BLaER1 treated with 17β-estradiol and CSF1 and Interleukin-3, amounts not matched to agents 10 nM and 100 nM (cell line): ENCODE data around the gene EFCAB12.
A peak's percentile ranks its signal among the peaks of the same experiment; 100 is the strongest.

Source experiments
- H3K27ac ChIP-seq, 11 experiments: shearing (Covaris generic); formaldehyde crosslinking; 2 replicates each; pipeline ENCODE4 v1.8.1; 2022
- H3K27me3 ChIP-seq, 11 experiments: shearing (Covaris generic); formaldehyde crosslinking; 2 replicates each; pipeline ENCODE4 v1.8.1; 2022
- H3K36me3 ChIP-seq, 11 experiments: shearing (Covaris generic); formaldehyde crosslinking; 2 replicates each; pipeline ENCODE4 v1.8.1; 2022
- H3K4me1 ChIP-seq, 10 experiments: shearing (Covaris generic); formaldehyde crosslinking; 2 replicates each; pipeline ENCODE4 v1.8.1; 2022
- H3K4me2 ChIP-seq, 11 experiments: shearing (Covaris generic); formaldehyde crosslinking; 2 replicates each; pipeline ENCODE4 v1.8.1; 2022
- H3K4me3 ChIP-seq, 10 experiments: shearing (Covaris generic); formaldehyde crosslinking; 2 replicates each; pipeline ENCODE4 v1.8.1; 2022
- H3K9ac ChIP-seq, 11 experiments: shearing (Covaris generic); formaldehyde crosslinking; 2 replicates each; pipeline ENCODE4 v1.8.1; 2022
- H3K9me3 ChIP-seq, 11 experiments: shearing (Covaris generic); formaldehyde crosslinking; replicated peaks in 1 of 11; 2 replicates each; pipeline ENCODE4 v1.8.1; 2022
- H4K20me1 ChIP-seq, 11 experiments: shearing (Covaris generic); formaldehyde crosslinking; 2 replicates each; pipeline ENCODE4 v1.8.1; 2022
- Cebpa-rat ChIP-seq, 11 experiments: shearing (Covaris generic); IDR thresholded peaks; 2 replicates each; pipeline ENCODE4 v1.8.1; 2022

The EFCAB12 gene

GRCh38 chr3:129429602-129430001 lies 1.2 kb upstream of the EFCAB12 start:
- H4K20me1 ChIP-seq = peaks cover 8 to 45% (median 21%) of the 10 kb centered on the region in 11 experiments; a peak in 19 of 22 replicates
- peaks cover 42 to 58% (median 52%) of the 10 kb centered on the region in 11 experiments for H3K36me3 ChIP-seq
- no peak overlapping the region for H3K9ac ChIP-seq
- H3K4me2 ChIP-seq = 0 out of 22 replicates have a peak overlapping the region, but pooled peaks of 1 of the 11 experiments have one; percentile 2
- peaks cover 0 to 8% (median 4%) of the 10 kb centered on the region in 11 experiments; a peak in 12 of 22 replicates for H3K9me3 ChIP-seq
- TF ChIP-seq Cebpa-rat (IDR thresholded peaks at IDR 0.05) = no peak
- H3K4me3 ChIP-seq = no peak overlapping the region
- peaks cover 0 to 16% (median 14%) of the 10 kb centered on the region in 11 experiments; a peak in 18 of 22 replicates for H3K27me3 ChIP-seq
- peaks cover 29 to 64% (median 38%) of the 10 kb centered on the region in 10 experiments for H3K4me1 ChIP-seq
- H3K27ac ChIP-seq = no peak overlapping the region

- H3K4me2 ChIP-seq = peak overlapping the region; percentile 81 to 99 (median 90)
Measured at GRCh38 chr3:129429080-129429451, 630 bp upstream of the EFCAB12 start.

GRCh38 chr3:129428007-129428375 lies 445 bp downstream of the EFCAB12 start:
- Histone ChIP-seq H3K36me3 (peaks cover 27 to 42% (median 37%) of the 10 kb centered on the region in 11 experiments), H3K4me1 (peaks cover 40 to 65% (median 50%) of the 10 kb centered on the region in 10 experiments), H3K9me3 (peaks cover 0 to 11% (median 8%) of the 10 kb centered on the region in 11 experiments; a peak in 12 of 22 replicates), H3K9ac (peak overlapping the region in 6 of 11 experiments; percentile 3 to 52 (median 36); a peak in 3 of 22 replicates), H3K4me3 (peak overlapping the region; percentile 34 to 65 (median 50)), H3K27me3 (peaks cover 0 to 16% (median 14%) of the 10 kb centered on the region in 11 experiments; a peak in 18 of 22 replicates), H4K20me1 (peaks cover 0 to 29% (median 7%) of the 10 kb centered on the region in 11 experiments; a peak in 10 of 22 replicates), H3K4me2 (peak overlapping the region; percentile 81 to 99 (median 90)), H3K27ac (no peak overlapping the region)
- TF ChIP-seq Cebpa-rat (IDR thresholded peaks at IDR 0.05) = no peak

More at GRCh38 chr3:129429080-129429451, 630 bp upstream of the EFCAB12 start:
- peaks cover 38 to 53% (median 48%) of the 10 kb centered on the region in 11 experiments for H3K36me3 ChIP-seq
- H3K9ac ChIP-seq = peak overlapping the region in 5 of 11 experiments; percentile 19 to 59 (median 49); a peak in 7 of 22 replicates
- H3K4me3 ChIP-seq = peak overlapping the region in 8 of 10 experiments; percentile 34 to 65 (median 48); a peak in 7 of 20 replicates
- H3K4me1 ChIP-seq = peaks cover 33 to 66% (median 43%) of the 10 kb centered on the region in 10 experiments
- H4K20me1 ChIP-seq = peaks cover 5 to 40% (median 16%) of the 10 kb centered on the region in 11 experiments; a peak in 16 of 22 replicates
- TF ChIP-seq Cebpa-rat (IDR thresholded peaks at IDR 0.05) = no peak
- no peak overlapping the region for H3K27ac ChIP-seq
- H3K27me3 ChIP-seq = peaks cover 0 to 16% (median 14%) of the 10 kb centered on the region in 11 experiments; a peak in 18 of 22 replicates
- peaks cover 0 to 11% (median 6%) of the 10 kb centered on the region in 11 experiments; a peak in 12 of 22 replicates for H3K9me3 ChIP-seq

GRCh38 chr3:129425619-129426018 lies 2.8 kb downstream of the EFCAB12 start:
- no peak overlapping the region for H3K4me3 ChIP-seq
- peaks cover 0 to 21% (median 9%) of the 10 kb centered on the region in 11 experiments; a peak in 12 of 22 replicates for H3K9me3 ChIP-seq
- H4K20me1 ChIP-seq = peaks cover 0 to 15% (median 0%) of the 10 kb centered on the region in 11 experiments; a peak in 3 of 22 replicates
- H3K27me3 ChIP-seq = peaks cover 0 to 16% (median 14%) of the 10 kb centered on the region in 11 experiments; a peak in 18 of 22 replicates
- H3K4me1 ChIP-seq = peaks cover 40 to 51% (median 45%) of the 10 kb centered on the region in 10 experiments
- peaks cover 4 to 18% (median 13%) of the 10 kb centered on the region in 11 experiments for H3K36me3 ChIP-seq
- peak overlapping the region in 7 of 11 experiments; percentile 53 to 78 (median 73); a peak in 9 of 22 replicates for H3K27ac ChIP-seq
- H3K9ac ChIP-seq = no peak overlapping the region
- H3K4me2 ChIP-seq = peak overlapping the region; percentile 42 to 76 (median 57)
- TF ChIP-seq Cebpa-rat (IDR thresholded peaks at IDR 0.05) = no peak

- Histone ChIP-seq H3K27me3 (peaks cover 0 to 16% (median 14%) of the 10 kb centered on the region in 11 experiments; a peak in 18 of 22 replicates), H3K9ac (no peak overlapping the region; a peak in 1 of 22 replicates), H4K20me1 (peaks cover 0 to 15% (median 0%) of the 10 kb centered on the region in 11 experiments; a peak in 3 of 22 replicates), H3K4me3 (no peak overlapping the region), H3K4me1 (peaks cover 40 to 51% (median 45%) of the 10 kb centered on the region in 10 experiments), H3K36me3 (peaks cover 0 to 14% (median 9%) of the 10 kb centered on the region in 11 experiments; a peak in 20 of 22 replicates), H3K4me2 (peak overlapping the region; percentile 42 to 76 (median 57)), H3K9me3 (peaks cover 0 to 24% (median 9%) of the 10 kb centered on the region in 11 experiments; a peak in 12 of 22 replicates), H3K27ac (peak overlapping the region in 10 of 11 experiments; percentile 20 to 78 (median 60); a peak in 17 of 22 replicates)
- no peak for TF ChIP-seq Cebpa-rat (IDR thresholded peaks at IDR 0.05)
Measured at GRCh38 chr3:129425213-129425612, 3.2 kb downstream of the EFCAB12 start.

GRCh38 chr3:129424185-129424841 lies 4.1 kb downstream of the EFCAB12 start:
- no peak for TF ChIP-seq Cebpa-rat (IDR thresholded peaks at IDR 0.05)
- Histone ChIP-seq H3K4me3 (no peak overlapping the region), H3K9ac (peak overlapping the region in 4 of 11 experiments; percentile 8 to 43 (median 31); a peak in 6 of 22 replicates), H3K36me3 (peaks cover 0 to 5% (median under 1%) of the 10 kb centered on the region in 11 experiments; a peak in 7 of 22 replicates), H3K4me2 (peak overlapping the region; percentile 49 to 76 (median 58)), H3K9me3 (peaks cover 0 to 24% (median 9%) of the 10 kb centered on the region in 11 experiments; a peak in 12 of 22 replicates), H4K20me1 (peaks cover 0 to 9% (median 0%) of the 10 kb centered on the region in 11 experiments; a peak in 1 of 22 replicates), H3K27me3 (peaks cover 0 to 16% (median 14%) of the 10 kb centered on the region in 11 experiments; a peak in 18 of 22 replicates), H3K4me1 (peaks cover 40 to 51% (median 48%) of the 10 kb centered on the region in 10 experiments), H3K27ac (peak overlapping the region; percentile 45 to 78 (median 66); a peak in 21 of 22 replicates)

GRCh38 chr3:129422897-129423296 lies 5.5 kb downstream of the EFCAB12 start:
- H3K36me3 ChIP-seq = no peaks in the 10 kb centered on the region
- no peak overlapping the region for H3K4me2 ChIP-seq
- peaks cover 0 to 11% (median 9%) of the 10 kb centered on the region in 11 experiments; a peak in 18 of 22 replicates for H3K27me3 ChIP-seq
- H3K27ac ChIP-seq = peak overlapping the region in 1 of 11 experiments; percentile 78; a peak in 1 of 22 replicates
- peaks cover 28 to 41% (median 36%) of the 10 kb centered on the region in 10 experiments for H3K4me1 ChIP-seq
- H4K20me1 ChIP-seq = peaks cover 0 to 4% (median 0%) of the 10 kb centered on the region in 11 experiments; a peak in 1 of 22 replicates
- H3K9me3 ChIP-seq = peaks cover 0 to 24% (median 9%) of the 10 kb centered on the region in 11 experiments; a peak in 12 of 22 replicates
- no peak overlapping the region for H3K4me3 ChIP-seq
- TF ChIP-seq Cebpa-rat (IDR thresholded peaks at IDR 0.05) = no peak
- H3K9ac ChIP-seq = no peak overlapping the region

- no peak for TF ChIP-seq Cebpa-rat (IDR thresholded peaks at IDR 0.05)
- no peaks in the 10 kb centered on the region for H3K36me3 ChIP-seq
- peaks cover 23 to 38% (median 32%) of the 10 kb centered on the region in 10 experiments for H3K4me1 ChIP-seq
- peaks cover 0 to 24% (median 9%) of the 10 kb centered on the region in 11 experiments; a peak in 12 of 22 replicates for H3K9me3 ChIP-seq
- no peak overlapping the region for H3K9ac ChIP-seq
- H3K4me3 ChIP-seq = no peak overlapping the region
- H3K27me3 ChIP-seq = peaks cover 0 to 3% (median 2%) of the 10 kb centered on the region in 11 experiments; a peak in 16 of 22 replicates
- H3K4me2 ChIP-seq = no peak overlapping the region
- H3K27ac ChIP-seq = no peak overlapping the region
- no peaks in the 10 kb centered on the region for H4K20me1 ChIP-seq
Measured at GRCh38 chr3:129421988-129422745, 6.3 kb downstream of the EFCAB12 start.
